ENCODE data around the gene DNM3.

The DNM3 gene

DNA sequence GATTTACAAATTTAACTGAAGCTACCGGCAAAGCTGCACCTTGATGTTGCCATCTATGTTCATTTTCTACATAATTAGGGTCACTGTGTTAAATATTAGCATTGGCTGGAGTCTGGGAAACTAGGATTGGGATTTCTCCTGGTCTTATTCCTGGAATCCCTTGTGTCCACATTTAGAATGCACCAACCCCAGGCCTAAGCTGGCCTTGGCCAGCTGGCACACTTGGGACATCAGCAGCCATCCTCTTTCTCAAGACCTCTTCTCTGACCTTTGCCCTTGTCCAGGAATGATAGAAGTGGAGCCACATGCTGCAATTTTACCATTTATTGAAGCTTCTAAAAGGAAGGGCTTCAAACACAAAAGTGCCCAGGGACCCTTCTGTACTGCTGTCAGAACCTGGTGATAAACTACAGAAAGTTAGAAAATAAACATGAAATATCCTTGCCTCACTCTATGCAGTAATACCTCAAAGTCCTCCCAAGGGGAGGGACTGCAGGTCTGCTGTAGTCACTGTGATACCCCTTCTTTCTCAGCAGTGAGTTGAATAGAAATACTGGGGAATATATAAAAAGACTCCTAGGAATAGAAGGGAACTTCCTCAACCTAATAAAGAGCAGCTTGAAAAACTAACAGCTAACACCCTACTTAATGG lies 616.3 kb downstream of the DNM3 start:
- Histone ChIP-seq H3K27ac (ENCODE audit: insufficient read depth in 1 of 2, low read depth in 1 of 2, low read length in 2 of 2, poor library complexity in 1 of 2, severe bottlenecking in 2 of 2) (no peak overlapping the region), H3K9me3 (ENCODE audit: control extremely low read depth in 1 of 5, control insufficient read depth in 4 of 5, insufficient read depth in 2 of 5, low read depth in 1 of 5, low read length in 4 of 5) (no peaks in the 10 kb centered on the region), H3K4me1 (ENCODE audit: control extremely low read depth in 1 of 4, control insufficient read depth in 4 of 4, insufficient read depth in 4 of 4, low read length in 3 of 4) (no peaks in the 10 kb centered on the region), H3K4me3 (ENCODE audit: control insufficient read depth in 1 of 7, extremely low read depth in 1 of 7, insufficient read depth in 4 of 7, low read depth in 2 of 7, low read length in 6 of 7) (no peak overlapping the region), H3K36me3 (ENCODE audit: control insufficient read depth in 4 of 4, insufficient read depth in 4 of 4, low read length in 3 of 4) (no peaks in the 10 kb centered on the region), H3K27me3 (replicated peaks in 2 of 5; ENCODE audit: control insufficient read depth in 4 of 5, insufficient read depth in 5 of 5, low read length in 4 of 5) (no peaks in the 10 kb centered on the region)
- CTCF ChIA-PET, result interaction anchor here (1.2 to 1.5 kb wide), 4 partner anchors 13 to 149 kb away, joined by 3 to 4 read pairs (median 3); partner anchors contain the start of gene PIGC
- no peak for DNase-seq
- POLR2A ChIA-PET, result no interaction called here
- WGBS (ENCODE audit: insufficient coverage), result no CpG with 5 or more reads among the region's 1 CpG

DNA sequence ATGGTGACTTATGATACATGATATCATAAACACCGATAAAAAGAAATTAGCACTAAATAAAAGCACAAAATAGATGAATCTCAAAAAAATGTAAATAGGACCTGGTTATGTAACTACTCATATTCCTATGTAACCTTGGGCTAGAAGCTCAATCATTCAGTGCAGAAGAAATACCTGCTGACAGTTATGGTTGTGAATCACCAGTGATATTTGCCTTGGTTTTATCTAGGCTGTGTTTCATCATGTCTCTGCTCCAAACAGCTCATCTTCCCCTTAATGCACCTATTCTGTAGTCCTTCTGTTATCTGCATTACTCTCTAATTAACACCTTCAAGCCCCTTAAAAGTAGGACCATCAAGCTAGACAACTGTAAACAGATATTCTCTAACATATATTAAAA lies 618.9 kb downstream of the DNM3 start:
- DNase-seq, result no peak
- Histone ChIP-seq H3K9me3 (ENCODE audit: control extremely low read depth in 1 of 5, control insufficient read depth in 4 of 5, insufficient read depth in 2 of 5, low read depth in 1 of 5, low read length in 4 of 5) (no peaks in the 10 kb centered on the region), H3K36me3 (ENCODE audit: control insufficient read depth in 4 of 4, insufficient read depth in 4 of 4, low read length in 3 of 4) (no peaks in the 10 kb centered on the region), H3K4me3 (ENCODE audit: control insufficient read depth in 1 of 7, extremely low read depth in 1 of 7, insufficient read depth in 4 of 7, low read depth in 2 of 7, low read length in 6 of 7) (no peak overlapping the region), H3K4me1 (ENCODE audit: control extremely low read depth in 1 of 4, control insufficient read depth in 4 of 4, insufficient read depth in 4 of 4, low read length in 3 of 4) (no peaks in the 10 kb centered on the region), H3K27me3 (replicated peaks in 2 of 5; ENCODE audit: control insufficient read depth in 4 of 5, insufficient read depth in 5 of 5, low read length in 4 of 5) (no peaks in the 10 kb centered on the region), H3K27ac (ENCODE audit: insufficient read depth in 1 of 2, low read depth in 1 of 2, low read length in 2 of 2, poor library complexity in 1 of 2, severe bottlenecking in 2 of 2) (no peak overlapping the region)
- ChIA-PET CTCF (interaction anchor here (1.9 kb wide), 1 partner anchor 9 kb away, joined by 9 read pairs; no protein-coding TSS in a partner anchor), POLR2A (no interaction called here)
- no CpG with 5 or more reads among the region's 1 CpG for WGBS (ENCODE audit: insufficient coverage)

DNA sequence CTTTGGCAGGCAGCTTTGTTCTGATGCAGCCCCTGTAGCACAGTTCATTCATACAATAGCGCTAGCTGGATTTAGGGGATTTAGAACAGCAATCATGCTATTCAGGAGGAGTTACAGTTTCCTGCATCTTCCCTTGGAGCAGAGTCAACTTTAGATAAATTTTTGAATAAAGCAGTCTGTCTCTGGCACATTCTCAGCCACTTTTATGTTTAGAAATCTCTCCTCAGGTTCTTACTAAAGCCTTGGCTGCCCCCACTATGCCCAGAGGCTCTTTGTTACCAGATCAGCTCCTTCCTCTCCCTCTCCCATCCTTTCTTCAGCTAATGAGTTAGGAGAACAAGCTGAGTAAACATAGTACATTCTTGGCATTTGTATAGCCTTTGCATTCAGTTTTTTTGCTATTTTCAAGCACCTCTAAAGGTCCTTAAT lies 619.6 kb downstream of the DNM3 start:
- DNase-seq, result no peak
- no peaks in the 10 kb centered on the region for H3K9me3 ChIP-seq (ENCODE audit: control extremely low read depth in 1 of 5, control insufficient read depth in 4 of 5, insufficient read depth in 2 of 5, low read depth in 1 of 5, low read length in 4 of 5)
- H3K4me1 ChIP-seq (ENCODE audit: control extremely low read depth in 1 of 4, control insufficient read depth in 4 of 4, insufficient read depth in 4 of 4, low read length in 3 of 4), result no peaks in the 10 kb centered on the region
- POLR2A ChIA-PET, result no interaction called here
- H3K4me3 ChIP-seq (ENCODE audit: control insufficient read depth in 1 of 7, extremely low read depth in 1 of 7, insufficient read depth in 4 of 7, low read depth in 2 of 7, low read length in 6 of 7), result no peak overlapping the region
- no peak overlapping the region for H3K27ac ChIP-seq (ENCODE audit: insufficient read depth in 1 of 2, low read depth in 1 of 2, low read length in 2 of 2, poor library complexity in 1 of 2, severe bottlenecking in 2 of 2)
- WGBS (ENCODE audit: insufficient coverage), result 100% methylated on average over 1 of the region's 1 CpG
- no peaks in the 10 kb centered on the region for H3K36me3 ChIP-seq (ENCODE audit: control insufficient read depth in 4 of 4, insufficient read depth in 4 of 4, low read length in 3 of 4)
- CTCF ChIA-PET, result interaction anchor here (0.9 to 1.9 kb wide), 2 partner anchors 10 to 63 kb away, joined by 3 to 9 read pairs; no protein-coding TSS in a partner anchor
- H3K27me3 ChIP-seq (replicated peaks in 2 of 5; ENCODE audit: control insufficient read depth in 4 of 5, insufficient read depth in 5 of 5, low read length in 4 of 5), result no peaks in the 10 kb centered on the region

All from common myeloid progenitor, CD34-positive (primary cell).